Lower leg skin (tissue), 4 donors: ENCODE measurements around the gene CALY. TPM values are rescaled to one million over a fixed set of nuclear protein-coding genes. Genes with fewer than 3 reads are reported as not detected.

Experiments used
- DNase-seq, 2 donors: peaks; one replicate each; pipeline ENCODE4 v3.0.0-alpha.2; 2019; ENCODE audit warnings: low spot score in 2 of 2
- H3K4me3 ChIP-seq: fragments of 200-600 bp; sonication (generic); 2 replicates; pipeline ENCODE4 v1.5.1; 2017; ENCODE audit warnings: mild to moderate bottlenecking, low read depth; ENCODE audit not compliant: poor library complexity, severe bottlenecking
- POLR2A ChIP-seq, 2 donors: fragments of 450-650 bp; IDR thresholded peaks; one replicate each; pipeline ENCODE4 v1.6.1; 2016 to 2017; ENCODE audit warnings: antibody characterized with exemption in 2 of 2, mild to moderate bottlenecking in 1 of 2, moderate library complexity in 1 of 2
- WGBS, 2 donors: methylation state at CpG; one replicate each; pipeline ENCODE4 v1.1.5; 2018; 5-methylcytosine and 5-hydroxymethylcytosine counted together
- intact Hi-C: fragments of 100-400 bp; cut with DNase I; formaldehyde crosslinking; loops from one replicate; pipeline ENCODE4 v1.15.0; 2023; ENCODE audit warnings: low total_unique reads
- total RNA-seq, 4 donors: library from RNA; depleted of rRNA; stranded (reverse); fragments of >200 nt; gene quantifications; one replicate each; pipeline ENCODE4 v1.1.0, GENCODE V29; 2016
- TF ChIP-seq, protein P1 (sequence below), 3 donors: fragments of 450-650 bp; IDR thresholded peaks; one replicate each; pipeline ENCODE4 v1.5.1; 2016; ENCODE audit warnings: antibody characterized with exemption in 3 of 3, mild to moderate bottlenecking in 3 of 3, moderate library complexity in 2 of 3

CALY gene
- total RNA-seq, 4 donors from 2014 or later, result not detected

DNA sequence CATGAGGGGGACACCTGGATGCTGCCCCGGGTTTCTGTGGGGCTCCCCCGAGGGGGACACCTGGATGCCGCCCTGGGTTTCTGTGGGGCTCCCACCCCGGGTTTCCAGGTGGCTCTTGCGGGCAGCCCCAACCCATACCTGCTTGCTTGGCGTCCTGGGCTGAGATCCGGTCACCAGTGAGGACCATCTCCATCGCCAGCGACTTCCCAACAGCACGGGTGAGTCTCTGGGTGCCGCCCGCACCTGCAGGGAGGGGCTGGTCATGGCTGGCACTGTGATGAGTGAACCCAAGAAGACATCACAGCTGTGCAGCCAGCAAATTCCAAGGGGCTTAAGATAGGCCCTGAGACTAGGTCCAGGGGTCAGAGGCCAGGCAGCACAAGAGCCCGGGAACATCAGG is 30.1 kb upstream of the CALY start:
- no peak for DNase-seq
- WGBS, 2 donors, result 91 to 93% methylated on average over 11 to 12 of the region's 13 CpGs
- no peak overlapping the region for H3K4me3 ChIP-seq
- intact Hi-C loops, result no loop called here
- TF ChIP-seq POLR2A (IDR thresholded peaks at IDR 0.05), result no peak
- TF ChIP-seq, protein P1, sequence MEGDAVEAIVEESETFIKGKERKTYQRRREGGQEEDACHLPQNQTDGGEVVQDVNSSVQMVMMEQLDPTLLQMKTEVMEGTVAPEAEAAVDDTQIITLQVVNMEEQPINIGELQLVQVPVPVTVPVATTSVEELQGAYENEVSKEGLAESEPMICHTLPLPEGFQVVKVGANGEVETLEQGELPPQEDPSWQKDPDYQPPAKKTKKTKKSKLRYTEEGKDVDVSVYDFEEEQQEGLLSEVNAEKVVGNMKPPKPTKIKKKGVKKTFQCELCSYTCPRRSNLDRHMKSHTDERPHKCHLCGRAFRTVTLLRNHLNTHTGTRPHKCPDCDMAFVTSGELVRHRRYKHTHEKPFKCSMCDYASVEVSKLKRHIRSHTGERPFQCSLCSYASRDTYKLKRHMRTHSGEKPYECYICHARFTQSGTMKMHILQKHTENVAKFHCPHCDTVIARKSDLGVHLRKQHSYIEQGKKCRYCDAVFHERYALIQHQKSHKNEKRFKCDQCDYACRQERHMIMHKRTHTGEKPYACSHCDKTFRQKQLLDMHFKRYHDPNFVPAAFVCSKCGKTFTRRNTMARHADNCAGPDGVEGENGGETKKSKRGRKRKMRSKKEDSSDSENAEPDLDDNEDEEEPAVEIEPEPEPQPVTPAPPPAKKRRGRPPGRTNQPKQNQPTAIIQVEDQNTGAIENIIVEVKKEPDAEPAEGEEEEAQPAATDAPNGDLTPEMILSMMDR (IDR thresholded peaks at IDR 0.05), result no peak

DNA sequence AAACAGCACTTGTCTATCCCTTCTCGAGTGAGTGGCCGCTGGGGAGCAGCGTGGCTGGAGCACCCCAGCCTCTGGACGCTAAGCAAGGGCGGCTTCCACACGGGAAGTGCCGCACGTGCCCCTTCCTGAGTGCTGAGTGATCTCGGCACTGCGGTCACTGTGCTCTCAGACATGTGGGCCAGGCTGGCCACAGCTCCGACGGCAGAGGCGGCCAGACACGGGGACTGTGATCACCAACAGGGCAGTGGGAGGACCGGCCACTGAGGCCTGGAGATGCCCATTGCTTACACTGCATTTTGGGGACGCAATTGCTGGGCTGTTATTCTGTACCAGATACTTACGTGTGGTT is 29.4 kb upstream of the CALY start:
- no peak overlapping the region for H3K4me3 ChIP-seq
- TF ChIP-seq, protein P1 (IDR thresholded peaks at IDR 0.05), result no peak
- no peak for TF ChIP-seq POLR2A (IDR thresholded peaks at IDR 0.05)
- intact Hi-C loops, result no loop called here
- no peak for DNase-seq
- WGBS, 2 donors, result 88% methylated on average over 16 to 17 of the region's 17 CpGs

DNA sequence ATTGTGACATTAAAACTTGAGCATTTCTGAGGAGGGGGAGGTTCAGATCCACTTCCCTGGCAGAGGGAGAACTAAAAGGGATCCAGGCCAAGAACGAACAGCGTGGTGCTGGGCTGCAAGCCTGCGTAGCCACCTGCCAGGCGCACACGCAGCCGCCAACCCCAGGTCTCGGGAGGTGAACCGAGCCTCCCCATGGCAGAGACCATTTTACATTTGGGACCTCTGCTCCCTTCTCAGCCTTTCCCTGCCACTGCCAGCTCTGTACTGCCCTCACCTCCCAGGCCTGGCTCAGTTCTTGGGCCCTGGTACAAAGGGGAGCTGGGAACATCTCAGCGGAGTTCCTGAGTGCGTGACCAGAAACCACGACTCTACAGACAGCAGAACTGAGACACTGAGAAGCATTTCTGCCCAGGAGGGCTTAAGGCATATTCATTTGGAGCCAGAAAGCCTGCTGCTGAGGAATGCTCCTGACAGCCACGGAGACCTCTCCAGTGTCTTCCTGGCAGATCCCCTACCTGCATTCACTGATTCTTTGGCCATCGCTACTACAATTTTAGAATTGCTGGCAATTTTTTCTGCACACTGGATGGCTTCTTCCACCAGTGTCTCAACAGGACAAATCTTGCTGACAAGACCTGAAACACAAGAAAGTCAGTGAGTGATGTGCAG is 28.9 kb upstream of the CALY start:
- no peak for DNase-seq
- TF ChIP-seq, protein P1 (IDR thresholded peaks at IDR 0.05), result no peak
- no peak for TF ChIP-seq POLR2A (IDR thresholded peaks at IDR 0.05)
- intact Hi-C loops, result no loop called here
- 50 to 61% methylated on average over 13 of the region's 13 CpGs for WGBS, 2 donors
- no peak overlapping the region for H3K4me3 ChIP-seq

DNA sequence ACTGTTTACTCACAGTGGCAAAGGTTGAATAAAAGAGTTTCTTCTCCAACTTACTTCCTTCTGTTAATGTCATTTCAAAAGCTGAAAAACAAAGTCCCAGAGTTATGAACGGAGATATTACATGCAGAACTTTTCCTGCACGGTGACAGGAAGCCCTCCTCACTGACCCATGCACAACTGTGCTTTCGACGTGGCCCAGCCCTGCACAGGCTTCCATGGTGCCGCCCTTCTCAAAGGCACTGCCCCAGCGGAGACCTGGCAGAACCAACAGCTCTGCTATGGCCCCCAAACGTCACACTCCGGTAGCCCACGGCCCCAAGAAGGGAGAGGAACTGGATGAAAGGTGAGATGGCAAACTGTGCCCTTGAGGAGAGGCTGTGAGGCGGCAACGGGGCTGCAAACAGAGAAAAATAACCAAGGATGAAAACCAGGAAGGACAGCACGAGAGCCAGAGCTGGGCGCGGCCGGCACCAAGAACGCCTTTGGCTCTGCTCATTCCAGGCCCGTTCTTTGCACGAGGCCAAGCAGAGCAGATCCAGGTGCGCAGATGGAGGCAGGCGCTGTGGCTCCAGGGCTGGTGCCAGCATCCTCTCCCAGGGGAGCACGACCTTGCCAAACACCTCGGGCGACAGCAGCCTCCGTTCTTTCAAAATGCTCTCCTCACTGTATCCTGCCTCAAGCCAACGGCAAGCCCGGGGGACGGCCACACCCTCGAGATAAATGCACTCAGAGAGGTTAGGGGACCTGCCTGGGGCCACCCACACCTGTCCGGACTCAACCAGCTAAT is 28.1 kb upstream of the CALY start:
- TF ChIP-seq, protein P1 (IDR thresholded peaks at IDR 0.05), result no peak
- no peak for TF ChIP-seq POLR2A (IDR thresholded peaks at IDR 0.05)
- no peak for DNase-seq
- H3K4me3 ChIP-seq, result no peak overlapping the region
- WGBS, 2 donors, result 46 to 52% methylated on average over 29 of the region's 29 CpGs
- intact Hi-C loops, result no loop called here

DNA sequence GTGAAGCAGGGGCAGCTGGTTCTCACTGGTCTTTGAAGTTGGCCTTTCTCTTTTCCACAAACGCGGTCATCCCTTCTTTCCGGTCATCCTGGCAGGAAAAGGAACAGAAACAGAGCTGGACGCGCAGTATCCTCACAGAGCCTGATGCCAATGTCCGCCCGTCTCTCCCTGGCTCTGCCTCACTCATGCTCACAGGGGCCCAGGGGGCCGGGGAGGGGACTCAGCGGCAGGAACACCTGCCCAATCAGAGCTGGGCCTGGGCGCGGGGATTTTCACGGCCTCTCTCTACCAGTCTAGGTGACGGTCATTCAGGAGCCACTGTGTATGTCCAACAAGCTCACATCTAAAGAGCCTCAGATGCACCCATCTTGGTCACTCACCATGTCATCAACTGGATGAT is 26.1 kb upstream of the CALY start:
- WGBS, 2 donors, result 91 to 94% methylated on average over 13 of the region's 13 CpGs
- no peak for DNase-seq
- TF ChIP-seq POLR2A (IDR thresholded peaks at IDR 0.05), result no peak

DNA sequence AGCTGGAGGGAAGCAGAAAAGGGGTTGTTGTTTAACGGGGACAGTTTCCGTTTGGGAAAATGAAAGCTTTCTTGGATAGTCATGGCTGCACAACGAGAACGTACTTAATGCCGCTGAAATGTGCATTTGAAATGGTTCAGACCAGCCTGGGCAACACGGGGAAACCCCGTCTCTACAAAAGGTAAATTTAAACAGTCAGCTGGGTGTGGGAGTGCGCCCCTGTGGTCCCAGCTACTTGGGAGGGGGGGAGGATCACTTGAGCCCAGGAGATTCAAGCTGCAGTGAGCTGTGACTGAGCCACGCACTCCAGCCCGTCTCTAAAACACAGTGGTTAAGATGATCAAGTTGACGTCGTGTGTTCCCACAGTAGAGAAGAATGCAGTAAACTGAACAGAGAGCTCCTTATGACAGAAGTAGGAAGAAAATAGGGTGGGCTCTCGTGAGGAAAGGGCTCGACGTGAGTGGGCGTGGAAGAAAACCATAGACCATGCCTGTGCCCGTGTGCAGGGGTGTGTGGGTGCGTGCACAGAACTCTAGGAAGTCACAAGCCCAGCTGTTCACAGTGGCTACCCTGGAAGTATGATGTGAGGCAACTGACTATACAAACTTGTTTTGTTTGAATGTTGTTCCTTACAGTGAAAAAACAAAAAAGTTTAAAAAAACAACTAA is 25.2 kb upstream of the CALY start:
- intact Hi-C loops, result no loop called here
- WGBS, 2 donors, result 82 to 83% methylated on average over 18 of the region's 18 CpGs
- no peak overlapping the region for H3K4me3 ChIP-seq
- no peak for DNase-seq
- TF ChIP-seq POLR2A (IDR thresholded peaks at IDR 0.05), result no peak
- TF ChIP-seq, protein P1 (IDR thresholded peaks at IDR 0.05), result no peak

More for the DNA sequence above, 26.1 kb upstream of the CALY start:
- intact Hi-C loops, result no loop called here
- H3K4me3 ChIP-seq, result no peak overlapping the region
